ENCODE measurements around the gene RAB3IP.
"Not testable (repeated sequence)": the region's sequence is repeated elsewhere in the genome, so short reads cannot be mapped to it uniquely, and the experiment has no call there.

The RAB3IP gene

GRCh38 chr12:69836015-69836414, 97.4 kb downstream of the RAB3IP start:
- DNase-seq = no peak

- DNase-seq = no peak
These were observed 98.5 kb downstream of the RAB3IP start for GRCh38 chr12:69837191-69837590.

GRCh38 chr12:69837657-69838415, 99.2 kb downstream of the RAB3IP start:
- DNase-seq = no peak

- no peak for DNase-seq
These were observed 102.1 kb downstream of the RAB3IP start for GRCh38 chr12:69840727-69841126.

- no peak for DNase-seq
These were observed 104.9 kb downstream of the RAB3IP start for GRCh38 chr12:69843608-69844007.

- no peak for DNase-seq
These were observed 105.8 kb downstream of the RAB3IP start for GRCh38 chr12:69844416-69844815.

GRCh38 chr12:69844836-69845235, 106.2 kb downstream of the RAB3IP start:
- no peak for DNase-seq

- no peak for DNase-seq
These were observed 108.3 kb downstream of the RAB3IP start for GRCh38 chr12:69846976-69847375.

GRCh38 chr12:69851976-69852375, 113.3 kb downstream of the RAB3IP start:
- DNase-seq = no peak

- DNase-seq = not testable (repeated sequence)
These were observed 114.7 kb downstream of the RAB3IP start for GRCh38 chr12:69853176-69853961.

- no peak for DNase-seq
These were observed 128.0 kb downstream of the RAB3IP start for GRCh38 chr12:69866698-69867097.

GRCh38 chr12:69868695-69869094, 130.0 kb downstream of the RAB3IP start:
- DNase-seq = no peak

- no peak for DNase-seq
These were observed 134.1 kb downstream of the RAB3IP start for GRCh38 chr12:69872804-69873203.

Measured in SHP77 (cell line).